CD4-positive, alpha-beta T cell treated with Interferon gamma for 1 hour (primary cell): ENCODE results near the gene SLFN12L.
"Not testable (repeated sequence)": the region's sequence is repeated elsewhere in the genome, so short reads cannot be mapped to it uniquely, and the experiment has no call there.

Experiments used
- DNase-seq: peaks from one replicate; pipeline ENCODE4 v3.0.0-alpha.2; 2020

Gene SLFN12L

GRCh38 chr17:35537601-35538141 is at the start of gene SLFN12L:
TSS of gene SLFN12L (minus strand) at chr17:35537678. CDS start at chr17:35522364, 15,314 bp downstream.
- DNase-seq = peak; percentile 18

DNA sequence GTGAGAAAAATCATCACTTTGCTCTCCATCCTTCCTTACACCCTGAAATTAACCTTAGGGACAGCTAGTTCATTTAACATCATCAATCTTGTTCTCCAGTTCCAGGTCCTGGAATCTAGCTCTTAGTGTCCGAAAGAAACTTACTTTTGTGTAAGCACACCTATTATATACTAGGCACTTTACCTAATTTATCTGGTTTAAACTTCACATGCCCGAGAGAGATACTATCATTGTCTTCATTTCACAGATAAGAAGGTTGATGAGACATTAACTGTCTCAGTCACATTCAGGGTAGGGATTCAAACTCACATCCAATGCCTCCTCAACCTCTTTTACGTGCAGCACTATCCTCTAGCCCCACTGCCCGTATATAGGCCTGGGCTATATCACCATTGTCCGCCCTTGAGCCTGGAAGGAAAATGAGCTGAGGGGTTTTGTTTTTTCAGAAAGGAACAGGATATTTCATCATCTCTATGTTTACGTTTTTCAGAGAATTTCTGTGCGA is 49.1 kb upstream of the SLFN12L start:
- DNase-seq = no peak

DNA sequence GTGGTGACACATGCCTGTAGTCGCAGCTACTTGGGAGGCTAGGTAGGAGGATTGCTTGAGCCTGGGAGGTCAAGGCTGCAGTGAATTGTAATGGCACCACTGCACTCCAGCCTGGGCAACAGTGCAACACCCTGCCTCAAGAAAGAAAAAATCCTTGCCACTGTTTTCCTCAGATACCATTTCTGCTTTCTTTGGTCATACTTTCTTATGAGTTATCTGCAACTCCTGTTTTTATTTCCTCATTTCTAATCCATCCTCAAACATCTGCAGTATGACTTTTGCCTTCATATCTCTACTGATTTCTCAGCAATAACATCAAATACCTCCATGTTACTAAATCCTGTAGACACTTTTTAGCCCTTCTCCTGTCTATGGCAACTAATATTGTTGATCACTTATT is 46.6 kb upstream of the SLFN12L start:
- no peak for DNase-seq

- no peak for DNase-seq
Measured at GRCh38 chr17:35578929-35579432, 41.5 kb upstream of the SLFN12L start.

DNA sequence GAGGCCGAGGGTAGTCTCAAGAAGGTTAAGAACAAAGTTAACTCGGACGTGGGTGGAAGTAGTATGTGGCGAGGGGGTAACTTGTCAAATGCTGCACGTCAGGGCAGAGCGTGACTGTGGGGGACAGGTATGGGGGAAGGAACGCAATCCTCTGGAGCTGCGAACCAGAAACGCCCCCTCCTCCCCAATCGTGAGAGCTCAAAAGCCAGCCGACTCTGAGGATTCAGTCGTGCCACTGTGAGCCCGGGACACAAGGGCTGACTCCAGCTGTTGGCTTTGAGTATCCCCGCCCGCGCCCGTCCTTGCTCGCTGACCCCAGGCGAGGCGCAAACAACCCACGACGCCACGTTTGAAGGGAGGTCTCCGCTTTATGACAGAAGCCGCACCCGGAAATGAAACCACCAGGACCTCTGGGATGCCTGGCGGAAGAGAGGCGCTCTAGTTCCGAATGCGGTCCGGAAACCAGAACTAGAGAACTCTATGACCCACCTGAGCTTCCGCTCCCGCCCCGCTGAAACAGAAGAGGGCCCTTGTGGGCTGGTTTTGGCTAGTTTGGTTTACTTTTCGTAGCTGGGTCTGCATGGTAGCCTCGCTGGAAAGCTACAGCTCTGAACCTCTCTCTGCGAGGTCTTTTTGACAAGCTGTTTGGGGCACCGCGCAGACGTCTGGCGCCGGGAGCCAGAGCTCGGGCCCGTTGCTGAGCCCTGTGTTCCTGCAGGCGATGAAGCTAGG is 40.9 kb upstream of the SLFN12L start, which contains the start of gene PEX12:
PEX12 (minus strand) TSS at position 375 of the 732 bp plus-strand sequence. CDS start 550 bp downstream, outside the sequence.
- peak; percentile 91 for DNase-seq

GRCh38 chr17:35577830-35578196 is 40.3 kb upstream of the SLFN12L start:
- DNase-seq = no peak

GRCh38 chr17:35575759-35576158 is 38.3 kb upstream of the SLFN12L start:
- no peak for DNase-seq

DNA sequence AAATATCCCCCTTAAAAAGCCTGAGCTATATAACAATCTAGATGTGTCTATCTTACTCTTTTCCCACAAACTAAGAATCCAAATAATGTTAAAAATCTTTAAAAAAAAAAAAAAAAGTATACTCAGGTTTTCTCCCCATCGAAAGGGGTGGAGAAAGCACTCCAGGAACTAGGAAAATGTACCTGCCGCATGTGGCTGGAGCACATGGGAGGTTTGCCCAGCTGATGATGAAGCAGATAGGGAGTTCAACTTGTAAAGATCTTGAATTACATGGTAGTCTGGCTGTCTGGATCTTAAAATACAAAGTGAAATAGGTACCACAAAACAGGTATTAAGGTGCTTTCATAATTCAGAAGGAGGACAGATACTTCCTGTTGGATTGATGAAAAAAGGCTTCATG is 31.9 kb upstream of the SLFN12L start:
- no peak for DNase-seq

- DNase-seq = no peak
Measured at GRCh38 chr17:35568561-35568960, 31.1 kb upstream of the SLFN12L start.

DNA sequence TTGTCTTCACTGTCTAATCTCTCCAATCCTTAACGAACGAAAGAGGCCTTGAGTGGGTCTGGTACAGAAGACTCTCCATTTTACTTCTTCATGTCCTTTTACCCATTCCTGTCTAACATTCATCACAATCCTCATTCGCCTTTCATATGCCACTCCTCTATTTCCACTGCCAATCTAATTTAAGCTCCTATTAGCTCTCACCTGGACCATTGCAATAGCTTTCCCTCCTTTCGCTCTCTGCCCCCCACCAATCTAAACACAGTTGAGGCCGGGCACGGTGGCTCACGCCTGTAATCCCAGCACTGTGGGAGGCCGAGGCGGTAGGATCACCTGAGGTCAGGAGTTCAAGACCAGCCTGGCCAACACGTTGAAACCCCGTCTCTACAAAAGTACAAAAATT is 29.5 kb upstream of the SLFN12L start:
- DNase-seq = no peak

GRCh38 chr17:35563181-35563580 is 25.7 kb upstream of the SLFN12L start:
- DNase-seq = not testable (repeated sequence)

DNA sequence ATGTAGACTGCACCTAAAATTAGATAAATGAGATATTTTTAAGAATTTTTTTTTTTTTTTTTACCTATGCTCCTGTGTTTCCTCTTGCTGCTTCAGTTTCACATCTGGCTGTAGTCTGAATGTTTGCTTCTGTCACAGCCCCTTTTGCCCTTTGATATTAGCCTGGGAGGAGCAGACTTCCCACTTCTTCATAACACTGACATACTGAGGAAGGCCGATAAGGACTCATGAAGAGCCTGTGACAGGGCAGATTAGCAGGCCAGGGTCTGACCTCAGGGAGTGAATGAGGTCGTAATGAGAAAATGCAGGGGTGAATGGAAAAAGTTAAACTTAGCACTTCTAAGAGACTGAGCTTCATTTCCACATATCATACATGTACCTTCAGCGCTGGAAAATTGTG is 23.2 kb upstream of the SLFN12L start, which contains the start of gene SLFN14:
SLFN14 (minus strand) TSS at position 117 of the 400 bp plus-strand sequence. CDS start 2,757 bp downstream, outside the sequence.
- DNase-seq = no peak

- no peak for DNase-seq
Measured at GRCh38 chr17:35559495-35560210, 22.2 kb upstream of the SLFN12L start.

DNA sequence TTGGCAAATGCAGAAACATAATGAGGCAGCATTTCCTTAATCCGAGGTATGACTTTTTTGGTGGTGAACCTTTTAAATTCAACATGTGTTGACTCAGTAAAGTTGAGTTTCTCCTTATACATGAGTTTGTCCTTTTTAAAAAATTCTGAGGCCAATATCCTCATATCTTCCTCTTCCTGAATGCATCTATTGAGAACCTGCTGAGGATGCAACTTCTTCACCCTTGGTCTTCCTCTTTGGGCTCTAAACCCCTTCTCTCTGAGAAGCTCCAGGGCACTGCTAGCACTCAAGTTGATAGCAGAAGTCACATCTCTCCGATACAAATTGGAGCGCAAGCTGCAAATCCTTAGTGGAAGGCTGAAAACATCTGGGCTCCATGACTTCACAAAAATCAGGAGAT is 19.9 kb upstream of the SLFN12L start:
- no peak for DNase-seq

- no peak for DNase-seq
Measured at GRCh38 chr17:35555691-35556090, 18.2 kb upstream of the SLFN12L start.

- no peak for DNase-seq
Measured at GRCh38 chr17:35554668-35555067, 17.2 kb upstream of the SLFN12L start.

- DNase-seq = no peak
Measured at GRCh38 chr17:35553310-35553709, 15.8 kb upstream of the SLFN12L start.

DNA sequence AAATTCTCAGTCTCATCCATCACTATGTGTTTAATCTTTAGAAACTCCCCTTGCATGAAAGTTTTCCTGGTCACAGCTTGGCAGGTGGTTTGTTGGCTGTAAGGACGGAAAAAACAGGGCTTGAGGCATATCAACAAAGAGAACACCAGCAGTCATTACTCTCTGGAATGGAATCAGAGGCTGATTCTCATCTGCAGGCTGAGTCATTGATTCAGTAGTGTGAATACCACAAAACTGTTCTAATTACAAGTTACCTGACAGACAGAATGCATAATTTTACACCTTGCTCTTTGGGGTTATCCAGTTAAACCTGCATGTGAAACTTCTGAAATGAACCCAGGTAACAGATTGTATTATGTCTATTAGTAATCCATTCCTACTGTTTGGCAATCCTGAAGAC is 11.5 kb upstream of the SLFN12L start:
- no peak for DNase-seq

DNA sequence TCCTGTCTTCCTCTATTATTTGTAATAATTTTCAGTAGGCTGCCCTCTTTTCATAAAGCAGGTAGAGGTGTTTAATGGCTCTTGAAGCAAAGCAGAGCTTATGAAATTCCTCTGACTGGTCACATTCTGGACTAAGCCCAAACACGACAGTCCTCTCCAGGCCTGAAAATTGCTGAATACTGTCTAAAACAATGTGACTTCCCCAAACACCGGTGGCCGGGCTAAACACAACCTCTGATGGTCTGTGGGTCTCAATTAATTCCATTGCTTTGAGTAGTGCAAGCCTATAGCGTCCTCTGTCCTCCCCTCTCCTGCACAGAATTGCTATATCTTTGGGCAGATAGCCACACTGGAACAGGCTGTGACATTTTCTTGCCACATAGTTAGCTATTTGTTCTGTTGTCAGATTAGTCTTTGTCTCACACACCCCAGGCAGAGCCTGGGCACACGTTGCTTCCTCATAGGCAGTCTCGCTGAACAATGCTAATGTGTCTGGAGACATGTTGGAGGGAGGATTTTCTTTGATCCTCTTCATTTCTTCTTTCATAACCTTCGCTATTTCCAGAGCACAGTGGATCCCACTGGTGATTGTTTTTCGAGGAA is 10.8 kb upstream of the SLFN12L start:
- DNase-seq = no peak

- DNase-seq = no peak
Measured at GRCh38 chr17:35546487-35546886, 9.0 kb upstream of the SLFN12L start.

DNA sequence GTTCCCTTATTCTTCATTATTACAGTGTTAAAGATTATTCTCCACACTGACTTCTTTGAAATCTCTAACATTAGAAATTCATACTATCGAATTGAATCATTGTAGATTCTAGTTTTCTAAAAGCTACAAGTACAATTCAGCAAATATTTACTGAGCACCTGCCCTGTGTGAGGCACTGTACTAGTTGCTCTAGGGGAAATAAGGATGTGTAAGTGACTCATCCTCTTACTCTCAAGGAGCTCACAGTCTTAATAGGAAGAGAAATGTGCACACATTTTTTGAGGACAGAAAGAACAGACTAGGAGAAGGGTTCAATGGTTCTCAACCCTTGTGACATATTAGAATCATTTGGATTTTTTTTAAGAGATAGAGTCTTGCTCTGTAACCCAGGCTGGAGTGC is 7.7 kb upstream of the SLFN12L start:
- no peak for DNase-seq

DNA sequence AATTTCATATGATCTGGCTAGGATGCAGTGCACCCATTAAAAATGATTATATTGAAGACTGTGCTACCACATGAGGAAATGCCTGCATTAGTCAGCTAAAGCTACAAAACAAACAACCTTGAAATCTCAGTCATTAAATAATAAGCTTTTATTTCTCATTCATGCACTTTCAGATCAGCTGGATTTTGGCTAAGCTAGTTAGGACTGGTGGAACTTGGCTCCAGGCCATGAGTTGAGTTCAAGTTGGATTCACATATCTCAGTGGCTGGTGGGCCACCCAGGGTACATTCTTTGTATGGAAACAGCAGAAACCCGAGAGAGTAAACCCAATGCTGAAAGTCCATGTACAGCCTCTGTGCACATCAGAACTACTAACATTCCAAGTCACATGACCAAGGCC is 6.4 kb upstream of the SLFN12L start:
- no peak for DNase-seq

DNA sequence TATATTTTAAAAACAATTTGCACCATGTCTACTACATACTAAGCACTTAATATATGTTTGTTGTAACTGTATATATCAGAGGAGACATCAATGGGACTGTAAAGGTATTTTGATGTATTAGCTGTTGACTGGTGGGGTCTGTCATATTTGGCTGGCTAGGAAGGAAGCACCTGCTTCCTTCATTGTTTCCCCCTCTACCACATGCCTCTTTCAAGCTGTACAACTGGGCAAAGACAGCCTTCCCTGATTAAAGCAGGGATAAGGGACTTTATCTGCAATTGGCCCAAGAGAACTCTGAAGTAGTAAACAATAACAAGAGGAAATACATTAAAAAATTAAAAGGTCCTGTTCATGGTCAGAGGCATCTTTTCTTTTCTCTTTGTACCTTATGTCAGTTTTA is 5.5 kb upstream of the SLFN12L start:
- no peak for DNase-seq
